Mammary epithelial cell (primary cell): ENCODE results near the gene MUC12.

Experiments used
- CTCF ChIP-seq, 2 donors: IDR thresholded peaks in 1 of 2; conservative IDR thresholded peaks in 1 of 2; 2 replicates each; pipeline ENCODE4 v1.5.1; 2011 to 2012; ENCODE audit warnings: inconsistent platforms in 2 of 2, low read length in 2 of 2, mild to moderate bottlenecking in 2 of 2, control low read depth in 1 of 2, low read depth in 1 of 2; ENCODE audit not compliant: insufficient read depth in 1 of 2; ENCODE audit errors: extremely low read depth in 1 of 2
- EZH2 ChIP-seq: IDR thresholded peaks from 2 replicates; pipeline ENCODE4 v1.6.1; 2012; ENCODE audit warnings: low read length, inconsistent platforms, borderline replicate concordance

DNA sequence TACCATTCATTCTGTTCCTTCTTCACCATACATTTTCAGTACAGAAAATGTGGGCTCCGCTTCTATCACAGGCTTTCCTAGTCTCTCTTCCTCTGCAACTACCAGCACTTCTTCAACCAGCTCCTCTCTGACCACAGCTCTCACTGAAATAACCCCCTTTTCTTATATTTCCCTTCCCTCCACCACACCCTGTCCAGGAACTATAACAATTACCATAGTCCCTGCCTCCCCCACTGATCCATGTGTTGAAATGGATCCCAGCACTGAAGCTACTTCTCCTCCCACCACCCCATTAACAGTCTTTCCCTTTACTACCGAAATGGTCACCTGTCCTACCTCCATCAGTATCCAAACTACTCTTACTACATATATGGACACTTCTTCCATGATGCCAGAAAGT, 9.5 kb upstream of the MUC12 start:
- TF ChIP-seq CTCF (conservative IDR thresholded peaks at IDR 0.05 in 1 of 2, IDR thresholded peaks at IDR 0.05 in 1 of 2; ENCODE audit: extremely low read depth in 1 of 2, insufficient read depth in 1 of 2, low read depth in 1 of 2, low read length in 2 of 2) (no peak), EZH2 (no peak)
